HG03432 (cell line): ENCODE measurements around the gene EAF1.
"Not testable (repeated sequence)": the region's sequence is repeated elsewhere in the genome, so short reads cannot be mapped to it uniquely, and the experiment has no call there.

ENCODE experiments used
- ATAC-seq: cut with Tn5 transposase; IDR thresholded peaks from one replicate; pipeline ENCODE4 v1.9.1; 2021; ENCODE audit warnings: mild to moderate bottlenecking, moderate library complexity; ENCODE audit not compliant: unreplicated experiment

Gene EAF1

DNA sequence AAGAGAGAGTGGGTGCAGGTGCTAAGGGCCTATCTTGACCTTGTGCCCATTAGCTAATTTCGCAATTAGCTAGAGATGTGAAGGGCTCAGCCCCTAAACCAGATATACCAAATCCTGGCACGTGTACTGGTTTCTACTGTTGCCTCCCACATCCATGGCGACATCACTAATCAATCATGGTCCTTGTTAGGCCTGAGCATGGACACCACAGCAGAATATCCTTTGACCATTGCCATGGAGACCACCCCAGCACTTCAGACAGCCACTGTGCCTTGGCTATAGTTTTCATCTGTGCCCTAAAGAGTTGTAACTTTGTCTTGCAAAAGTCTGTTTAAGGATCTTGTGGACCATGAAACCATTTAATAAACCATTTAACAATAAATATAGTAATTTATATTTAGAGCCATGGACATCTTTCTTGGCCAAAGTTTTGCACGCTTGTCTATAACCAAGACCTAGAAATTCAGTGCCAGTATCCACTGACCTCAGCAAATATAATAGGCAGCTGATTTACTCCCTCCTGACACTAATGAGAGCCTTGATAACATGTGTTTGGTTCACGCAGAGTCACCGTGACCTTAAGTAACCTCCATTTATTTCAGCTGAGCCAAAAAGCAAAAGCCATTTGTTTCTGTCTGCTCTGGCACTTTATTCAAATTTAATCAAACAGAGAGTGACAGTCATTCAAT is 50.7 kb downstream of the EAF1 start:
- ATAC-seq = no peak

DNA sequence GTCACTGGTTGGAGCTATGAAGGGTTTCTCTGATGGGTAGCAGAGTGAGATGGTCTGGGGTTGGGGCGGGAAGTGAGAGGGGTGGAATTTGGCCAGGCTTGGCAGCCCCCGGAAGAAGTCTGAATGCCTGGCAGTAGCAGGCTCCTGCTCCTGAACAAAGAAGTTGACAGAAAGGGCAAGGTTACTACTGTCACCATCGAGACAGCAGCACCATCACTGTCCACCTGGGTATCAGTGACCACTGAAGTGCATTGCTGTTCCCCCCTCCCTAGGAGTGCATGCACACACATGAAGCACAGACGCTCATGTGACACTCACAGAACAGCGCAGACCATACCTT is 51.2 kb downstream of the EAF1 start:
- no peak for ATAC-seq

DNA sequence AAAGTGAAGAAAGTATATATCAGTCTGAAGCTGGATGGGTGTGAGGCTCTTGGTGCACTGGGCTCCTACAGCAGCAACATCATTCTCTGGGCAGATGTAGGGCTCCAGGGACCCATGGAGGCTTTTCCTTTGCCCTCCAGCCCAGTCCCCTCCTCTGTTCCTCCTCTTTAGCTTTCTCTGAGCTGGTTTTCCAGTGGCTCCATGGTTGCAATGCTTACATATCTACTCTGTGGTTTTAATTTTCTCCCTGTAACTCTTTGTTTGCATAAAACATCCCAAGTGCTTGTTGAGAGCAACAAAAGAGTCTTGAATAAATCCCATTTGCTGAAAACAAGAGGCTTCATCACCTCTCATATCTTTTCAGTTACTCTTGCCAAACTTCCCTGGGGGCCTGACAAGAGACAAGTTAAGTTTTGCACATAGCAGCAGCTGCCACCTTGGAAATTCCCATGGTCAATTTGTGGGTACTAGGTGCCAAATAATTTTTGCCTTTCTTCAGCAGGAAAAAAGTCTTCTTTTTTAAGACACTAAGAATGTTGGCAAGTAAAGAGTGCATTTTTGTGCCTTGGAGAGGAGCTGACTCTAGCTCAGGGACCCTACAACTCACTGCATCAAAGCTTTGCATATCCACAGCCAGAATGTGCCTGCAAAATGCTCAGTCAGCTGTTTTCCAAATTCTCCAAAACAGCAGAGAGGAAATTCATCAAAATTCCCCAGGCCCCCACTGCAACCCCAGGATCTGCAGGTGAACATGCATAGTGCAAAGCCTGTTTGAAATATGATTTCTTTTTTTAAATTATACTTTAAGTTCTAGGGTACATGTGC is 52.2 kb downstream of the EAF1 start:
- ATAC-seq = no peak

GRCh38 chr3:15484551-15484950 is 57.2 kb downstream of the EAF1 start:
- ATAC-seq = not testable (repeated sequence)

DNA sequence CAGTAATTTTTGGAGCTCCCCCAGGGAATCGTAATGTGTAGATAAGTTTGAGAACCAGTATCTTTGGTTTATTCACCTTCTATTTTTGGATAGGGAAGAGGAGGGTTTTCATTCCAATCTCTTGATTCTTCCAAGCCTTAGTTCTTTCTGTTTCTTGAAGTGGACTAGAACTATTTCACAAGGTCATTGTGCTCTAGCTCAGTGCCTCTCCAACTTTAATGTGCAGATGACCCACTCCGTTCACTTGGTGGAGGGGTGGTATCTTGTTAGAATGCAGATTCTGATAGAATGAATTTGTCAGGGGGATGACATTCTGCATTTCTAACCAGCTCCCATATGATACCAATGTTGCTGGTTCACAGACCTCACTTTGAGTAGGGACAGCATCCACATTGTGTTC is 58.6 kb downstream of the EAF1 start:
- no peak for ATAC-seq

DNA sequence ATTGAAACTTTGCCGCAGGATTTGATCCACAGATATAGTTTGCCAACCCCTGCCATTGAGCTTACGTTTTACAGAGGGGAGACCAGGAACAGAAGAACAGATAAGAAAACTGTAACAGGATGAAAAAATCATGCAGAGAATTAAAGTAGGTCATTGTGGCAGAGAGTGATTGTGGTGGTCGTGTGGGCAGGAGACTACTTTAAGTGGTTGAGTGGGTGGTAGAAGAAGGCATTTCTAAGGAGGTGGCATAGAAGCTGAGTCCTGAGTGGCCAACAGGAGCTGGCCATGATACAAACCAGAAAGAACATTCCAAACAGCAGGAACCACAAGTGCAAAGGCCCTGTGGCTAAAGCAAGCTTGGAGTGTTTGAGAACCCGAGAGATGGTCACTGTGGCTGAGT is 59.6 kb downstream of the EAF1 start:
- ATAC-seq = no peak

GRCh38 chr3:15488002-15488401 is 60.6 kb downstream of the EAF1 start:
- no peak for ATAC-seq

GRCh38 chr3:15490158-15490557 is 62.8 kb downstream of the EAF1 start:
- no peak for ATAC-seq

DNA sequence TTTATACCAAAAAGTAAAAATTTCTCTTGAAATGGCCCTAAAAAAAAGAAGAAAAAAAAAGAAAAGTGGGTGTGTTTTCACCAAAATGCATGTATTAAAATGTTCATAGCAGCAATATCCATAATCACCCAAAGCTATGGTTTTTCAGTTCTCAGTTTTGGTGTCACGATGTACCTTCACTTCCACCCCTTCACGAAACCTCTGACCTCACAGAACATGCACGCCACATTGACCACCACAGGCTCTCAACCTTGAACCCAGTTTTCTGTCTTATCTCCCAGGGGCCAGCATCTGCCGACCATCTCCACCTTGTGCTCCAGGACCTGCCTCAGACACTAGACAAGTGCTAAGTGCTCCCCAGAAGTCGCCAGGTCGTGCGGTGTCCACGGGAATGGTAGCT is 63.7 kb downstream of the EAF1 start:
- ATAC-seq = no peak
